ENCODE data around the gene OR2V1.

DNA sequence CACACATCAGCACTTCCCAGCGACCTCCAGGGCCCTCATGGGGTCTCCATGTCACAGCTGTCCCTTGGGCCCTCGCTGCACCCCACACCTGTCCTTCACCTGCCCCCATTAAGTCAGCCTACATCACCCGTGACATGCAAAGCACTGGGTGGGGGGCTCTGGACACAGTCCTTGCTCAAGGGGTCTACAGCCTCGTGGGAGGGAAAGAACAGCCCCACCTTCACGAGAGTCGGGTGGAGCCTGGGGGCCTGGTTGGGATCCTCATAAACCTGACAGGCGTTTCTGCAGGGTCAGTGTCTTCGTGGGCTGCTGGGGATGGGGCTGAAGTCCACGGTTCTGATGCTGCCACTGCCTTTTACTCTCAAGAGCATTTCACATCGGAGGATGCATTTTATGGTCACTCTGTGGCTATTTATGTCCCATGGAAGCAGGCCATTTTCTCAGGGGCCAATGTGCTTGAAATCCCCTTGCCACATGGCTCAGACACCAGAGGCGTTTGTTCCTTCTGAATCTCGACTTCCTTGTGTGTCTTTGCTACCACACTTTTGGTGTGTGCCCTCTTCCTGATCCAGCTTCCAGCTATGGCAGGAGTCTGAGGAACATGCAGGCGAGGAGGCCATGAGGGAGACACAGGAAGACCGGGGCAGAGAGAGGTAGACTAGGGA, at the start of gene OR2V1:
- TF ChIP-seq, protein P1, sequence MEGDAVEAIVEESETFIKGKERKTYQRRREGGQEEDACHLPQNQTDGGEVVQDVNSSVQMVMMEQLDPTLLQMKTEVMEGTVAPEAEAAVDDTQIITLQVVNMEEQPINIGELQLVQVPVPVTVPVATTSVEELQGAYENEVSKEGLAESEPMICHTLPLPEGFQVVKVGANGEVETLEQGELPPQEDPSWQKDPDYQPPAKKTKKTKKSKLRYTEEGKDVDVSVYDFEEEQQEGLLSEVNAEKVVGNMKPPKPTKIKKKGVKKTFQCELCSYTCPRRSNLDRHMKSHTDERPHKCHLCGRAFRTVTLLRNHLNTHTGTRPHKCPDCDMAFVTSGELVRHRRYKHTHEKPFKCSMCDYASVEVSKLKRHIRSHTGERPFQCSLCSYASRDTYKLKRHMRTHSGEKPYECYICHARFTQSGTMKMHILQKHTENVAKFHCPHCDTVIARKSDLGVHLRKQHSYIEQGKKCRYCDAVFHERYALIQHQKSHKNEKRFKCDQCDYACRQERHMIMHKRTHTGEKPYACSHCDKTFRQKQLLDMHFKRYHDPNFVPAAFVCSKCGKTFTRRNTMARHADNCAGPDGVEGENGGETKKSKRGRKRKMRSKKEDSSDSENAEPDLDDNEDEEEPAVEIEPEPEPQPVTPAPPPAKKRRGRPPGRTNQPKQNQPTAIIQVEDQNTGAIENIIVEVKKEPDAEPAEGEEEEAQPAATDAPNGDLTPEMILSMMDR (IDR thresholded peaks at IDR 0.05), result no peak
- no peak for TF ChIP-seq POLR2A (IDR thresholded peaks at IDR 0.05)

Data from Peyer's patch (tissue), 4 donors.